HG03097 (cell line): ENCODE measurements around the gene GNAS-AS1.
"Not testable (repeated sequence)": the region's sequence is repeated elsewhere in the genome, so short reads cannot be mapped to it uniquely, and the experiment has no call there.

Experiments
- ATAC-seq: cut with Tn5 transposase; IDR thresholded peaks from one replicate; pipeline ENCODE4 v1.9.1; 2021; ENCODE audit not compliant: unreplicated experiment, low FRiP score

Gene GNAS-AS1

GRCh38 chr20:58837717-58838116 lies 13.0 kb downstream of the GNAS-AS1 start:
- ATAC-seq = no peak

GRCh38 chr20:58836616-58837204 lies 14.0 kb downstream of the GNAS-AS1 start:
- no peak for ATAC-seq

GRCh38 chr20:58835231-58835630 lies 15.5 kb downstream of the GNAS-AS1 start:
- no peak for ATAC-seq

GRCh38 chr20:58833921-58834320 lies 16.8 kb downstream of the GNAS-AS1 start:
- no peak for ATAC-seq

- no peak for ATAC-seq
Measured at GRCh38 chr20:58832457-58832856, 18.2 kb downstream of the GNAS-AS1 start.

GRCh38 chr20:58829531-58829941 lies 21.2 kb downstream of the GNAS-AS1 start:
- no peak for ATAC-seq

- not testable (repeated sequence) for ATAC-seq
Measured at GRCh38 chr20:58828804-58829203, 21.9 kb downstream of the GNAS-AS1 start.

GRCh38 chr20:58828136-58828535 lies 22.6 kb downstream of the GNAS-AS1 start:
- no peak for ATAC-seq

- no peak for ATAC-seq
Measured at GRCh38 chr20:58826271-58826670, 24.4 kb downstream of the GNAS-AS1 start.

GRCh38 chr20:58825450-58825849 lies 25.3 kb downstream of the GNAS-AS1 start:
- no peak for ATAC-seq

GRCh38 chr20:58824843-58825242 lies 25.9 kb downstream of the GNAS-AS1 start:
- ATAC-seq = no peak

GRCh38 chr20:58822748-58823730 lies 27.7 kb downstream of the GNAS-AS1 start:
- ATAC-seq = no peak

GRCh38 chr20:58822149-58822548 lies 28.6 kb downstream of the GNAS-AS1 start:
- no peak for ATAC-seq

- ATAC-seq = not testable (repeated sequence)
Measured at GRCh38 chr20:58820515-58820914, 30.2 kb downstream of the GNAS-AS1 start.

- ATAC-seq = no peak
Measured at GRCh38 chr20:58819921-58820320, 30.8 kb downstream of the GNAS-AS1 start.

GRCh38 chr20:58818586-58819285 lies 32.0 kb downstream of the GNAS-AS1 start:
- ATAC-seq = no peak

GRCh38 chr20:58817748-58818147 lies 33.0 kb downstream of the GNAS-AS1 start:
- ATAC-seq = no peak

GRCh38 chr20:58816957-58817651 lies 33.6 kb downstream of the GNAS-AS1 start:
- ATAC-seq = no peak

- no peak for ATAC-seq
Measured at GRCh38 chr20:58816051-58816450, 34.7 kb downstream of the GNAS-AS1 start.

- ATAC-seq = no peak
Measured at GRCh38 chr20:58815448-58815847, 35.3 kb downstream of the GNAS-AS1 start.

GRCh38 chr20:58813369-58813768 lies 37.3 kb downstream of the GNAS-AS1 start:
- no peak for ATAC-seq
